ENCODE data around the gene CLEC7A.

DNA sequence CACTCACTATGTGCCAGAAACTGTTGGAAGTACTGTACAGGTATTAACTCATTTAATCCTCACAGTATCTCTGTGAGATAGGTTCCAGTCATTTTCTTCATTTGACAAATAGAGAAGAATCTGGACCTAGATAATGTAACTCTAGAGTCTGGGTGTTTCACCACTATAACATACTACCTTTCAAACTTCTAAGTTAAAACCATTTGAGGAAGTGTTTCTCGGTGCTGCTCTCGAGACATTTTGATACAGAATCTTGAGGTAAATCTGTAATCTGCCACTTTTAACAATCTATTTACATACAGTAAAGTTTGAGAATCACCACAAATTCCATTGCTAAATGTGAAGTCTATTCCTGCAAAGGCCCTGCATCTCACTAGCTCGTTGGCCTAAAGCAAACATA lies 33.1 kb upstream of the CLEC7A start:
- no peak for TF ChIP-seq POLR2A (IDR thresholded peaks at IDR 0.05)
- TF ChIP-seq, protein P1, sequence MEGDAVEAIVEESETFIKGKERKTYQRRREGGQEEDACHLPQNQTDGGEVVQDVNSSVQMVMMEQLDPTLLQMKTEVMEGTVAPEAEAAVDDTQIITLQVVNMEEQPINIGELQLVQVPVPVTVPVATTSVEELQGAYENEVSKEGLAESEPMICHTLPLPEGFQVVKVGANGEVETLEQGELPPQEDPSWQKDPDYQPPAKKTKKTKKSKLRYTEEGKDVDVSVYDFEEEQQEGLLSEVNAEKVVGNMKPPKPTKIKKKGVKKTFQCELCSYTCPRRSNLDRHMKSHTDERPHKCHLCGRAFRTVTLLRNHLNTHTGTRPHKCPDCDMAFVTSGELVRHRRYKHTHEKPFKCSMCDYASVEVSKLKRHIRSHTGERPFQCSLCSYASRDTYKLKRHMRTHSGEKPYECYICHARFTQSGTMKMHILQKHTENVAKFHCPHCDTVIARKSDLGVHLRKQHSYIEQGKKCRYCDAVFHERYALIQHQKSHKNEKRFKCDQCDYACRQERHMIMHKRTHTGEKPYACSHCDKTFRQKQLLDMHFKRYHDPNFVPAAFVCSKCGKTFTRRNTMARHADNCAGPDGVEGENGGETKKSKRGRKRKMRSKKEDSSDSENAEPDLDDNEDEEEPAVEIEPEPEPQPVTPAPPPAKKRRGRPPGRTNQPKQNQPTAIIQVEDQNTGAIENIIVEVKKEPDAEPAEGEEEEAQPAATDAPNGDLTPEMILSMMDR (IDR thresholded peaks at IDR 0.05) = no peak
